Endothelial cell of umbilical vein (primary cell): ENCODE data around the gene SSPN.

ENCODE experiments used
- CTCF ChIP-seq, 2 donors: IDR thresholded peaks; 1 replicate in 1 of 2; 2 replicates in 1 of 2; pipeline ENCODE4 v1.5.1; 2011; ENCODE audit warnings: low read length in 2 of 2, mild to moderate bottlenecking in 2 of 2, moderate library complexity in 2 of 2, control low read depth in 1 of 2, inconsistent platforms in 1 of 2, low read depth in 1 of 2; ENCODE audit not compliant: insufficient read depth in 1 of 2; ENCODE audit errors: extremely low read depth in 1 of 2
- EZH2 ChIP-seq: IDR thresholded peaks from 2 replicates; pipeline ENCODE4 v1.6.1; 2012; ENCODE audit warnings: borderline replicate concordance, low read depth, mild to moderate bottlenecking, moderate library complexity, low read length, inconsistent platforms; ENCODE audit not compliant: severe bottlenecking
- JUN ChIP-seq: IDR thresholded peaks from 2 replicates; pipeline ENCODE4 v1.6.1; 2011; ENCODE audit warnings: borderline replicate concordance, low read depth; ENCODE audit not compliant: insufficient read length, insufficient read depth
- POLR2A ChIP-seq: IDR thresholded peaks from 2 replicates; pipeline ENCODE4 v1.6.1; 2012; ENCODE audit warnings: low read depth, mild to moderate bottlenecking, control low read depth, low read length

GRCh38 chr12:26278666-26279065, 83.3 kb downstream of the SSPN start:
- no peak for TF ChIP-seq POLR2A
- TF ChIP-seq CTCF (IDR thresholded peaks at IDR 0.05; ENCODE audit: extremely low read depth in 1 of 2, insufficient read depth in 1 of 2, low read depth in 1 of 2, low read length in 2 of 2), result no peak
- TF ChIP-seq EZH2, result no peak
- no peak for TF ChIP-seq JUN
